Frontal cortex (tissue), 4 donors: Measurements from ENCODE around the gene CDC42BPG. TPM values are rescaled to one million over a fixed set of nuclear protein-coding genes. Genes with fewer than 3 reads are reported as not detected.
"Not testable (repeated sequence)": the region's sequence is repeated elsewhere in the genome, so short reads cannot be mapped to it uniquely, and the experiment has no call there.

Experiments used
- DNase-seq, 2 donors: peaks; one replicate each; pipeline ENCODE4 v3.0.0; 2012; ENCODE audit warnings: low spot score in 2 of 2
- FAIRE-seq: peaks from 2 replicates; lab custom pipeline; 2012; peaks lifted over from hg19 to GRCh38; lab: Jason Lieb, UNC
- total RNA-seq: library from RNA; depleted of rRNA; stranded (reverse); fragments of >200 nt; gene quantifications from one replicate; pipeline ENCODE4 v1.2.3, GENCODE V29; 2014
- donor health status: control.
- donor health status: control.
- donor health status: control.

CDC42BPG gene
- total RNA-seq, 1 donor from 2014 or later: under 0.01 TPM

DNA sequence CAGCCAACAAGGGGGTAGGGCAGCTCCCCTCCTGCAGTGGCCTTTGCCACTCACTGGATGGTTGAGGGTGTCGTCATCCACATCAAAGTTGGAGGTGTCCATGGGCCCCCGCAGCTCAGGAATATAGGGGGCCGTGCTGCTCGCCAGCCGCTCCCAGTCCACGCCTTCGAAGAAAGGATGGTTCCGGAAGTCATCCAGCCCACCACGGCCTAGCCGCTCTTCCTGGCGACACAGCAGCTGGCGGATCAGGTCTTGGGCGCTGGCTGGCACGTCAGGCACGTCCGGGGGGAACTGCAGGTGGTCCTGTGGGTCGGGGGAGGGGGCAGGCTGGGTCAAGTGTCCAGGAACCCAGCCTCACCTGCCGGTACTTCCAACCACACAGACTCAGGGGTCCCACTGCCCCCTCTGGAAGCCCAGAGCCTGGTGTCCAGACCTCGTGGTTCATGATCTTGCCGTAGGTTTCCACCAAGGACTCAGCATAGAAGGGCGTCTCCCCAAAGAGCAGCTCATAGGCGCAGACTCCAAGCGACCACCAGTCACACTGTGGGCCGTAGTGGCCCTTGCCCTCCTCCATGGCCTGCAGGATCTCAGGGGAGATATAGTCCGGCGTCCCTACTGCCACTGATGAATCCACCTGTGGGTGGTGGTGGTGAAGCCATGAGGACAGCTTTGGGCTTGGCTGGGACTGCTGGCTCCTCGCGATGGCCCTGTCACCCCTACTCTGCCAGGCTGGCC lies 5.7 kb downstream of the CDC42BPG start:
- DNase-seq: no peak
- FAIRE-seq: no peak

DNA sequence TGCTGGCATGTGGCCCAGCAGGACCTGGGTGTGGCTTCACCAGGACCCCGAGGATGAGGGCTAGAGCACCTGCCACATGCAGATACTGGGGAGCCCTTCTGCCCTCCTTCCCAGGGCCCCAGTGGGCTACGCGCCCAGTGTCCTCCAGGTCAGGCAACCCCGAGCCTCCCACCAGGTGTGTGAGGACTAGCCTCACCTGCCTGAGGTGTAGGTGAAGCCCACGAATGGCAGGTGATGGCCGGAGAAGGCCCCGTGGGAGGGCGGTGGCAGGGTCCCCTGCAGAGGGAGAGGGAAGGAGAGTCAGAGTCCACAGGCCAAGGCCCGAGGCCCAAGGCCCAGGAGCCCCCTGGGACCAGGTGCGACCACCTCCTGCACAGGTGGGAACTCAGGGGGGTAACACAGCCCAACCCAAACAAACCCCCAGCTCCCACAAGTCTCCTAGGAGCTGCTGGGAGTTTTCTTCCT lies 6.5 kb downstream of the CDC42BPG start:
- FAIRE-seq (no peak), DNase-seq (no peak)

DNA sequence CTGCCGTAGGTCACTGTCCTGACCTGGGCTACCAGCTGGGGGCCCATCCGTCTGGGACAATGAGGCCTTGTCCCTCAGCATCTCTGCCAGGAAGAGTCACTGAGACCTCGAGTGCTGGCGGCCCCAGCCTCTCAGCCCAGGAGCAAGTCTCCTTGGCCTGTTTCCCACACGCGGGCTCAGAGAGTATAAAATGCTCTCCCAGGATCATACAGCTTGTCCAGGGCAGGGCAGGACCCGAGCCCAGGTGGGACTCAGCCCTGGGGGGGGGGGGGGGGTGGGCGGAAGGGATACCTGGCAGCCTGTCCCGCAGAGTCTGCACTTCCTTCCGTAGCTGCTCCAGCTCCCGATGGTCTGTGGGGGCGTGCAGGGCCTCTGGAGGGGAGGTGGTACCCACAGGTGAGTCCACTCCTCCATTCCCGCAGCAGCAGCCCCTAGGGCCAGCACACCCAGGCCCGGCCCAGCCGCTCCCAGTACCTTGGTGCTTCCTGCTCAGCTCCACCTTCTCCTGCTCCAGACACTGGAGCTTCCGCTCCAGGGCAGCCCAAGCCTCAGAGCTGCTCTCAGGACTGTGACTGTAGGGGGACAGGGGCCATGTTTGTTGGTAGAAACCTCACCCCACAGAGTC lies 7.9 kb downstream of the CDC42BPG start:
- no peak for FAIRE-seq
- DNase-seq: no peak

DNA sequence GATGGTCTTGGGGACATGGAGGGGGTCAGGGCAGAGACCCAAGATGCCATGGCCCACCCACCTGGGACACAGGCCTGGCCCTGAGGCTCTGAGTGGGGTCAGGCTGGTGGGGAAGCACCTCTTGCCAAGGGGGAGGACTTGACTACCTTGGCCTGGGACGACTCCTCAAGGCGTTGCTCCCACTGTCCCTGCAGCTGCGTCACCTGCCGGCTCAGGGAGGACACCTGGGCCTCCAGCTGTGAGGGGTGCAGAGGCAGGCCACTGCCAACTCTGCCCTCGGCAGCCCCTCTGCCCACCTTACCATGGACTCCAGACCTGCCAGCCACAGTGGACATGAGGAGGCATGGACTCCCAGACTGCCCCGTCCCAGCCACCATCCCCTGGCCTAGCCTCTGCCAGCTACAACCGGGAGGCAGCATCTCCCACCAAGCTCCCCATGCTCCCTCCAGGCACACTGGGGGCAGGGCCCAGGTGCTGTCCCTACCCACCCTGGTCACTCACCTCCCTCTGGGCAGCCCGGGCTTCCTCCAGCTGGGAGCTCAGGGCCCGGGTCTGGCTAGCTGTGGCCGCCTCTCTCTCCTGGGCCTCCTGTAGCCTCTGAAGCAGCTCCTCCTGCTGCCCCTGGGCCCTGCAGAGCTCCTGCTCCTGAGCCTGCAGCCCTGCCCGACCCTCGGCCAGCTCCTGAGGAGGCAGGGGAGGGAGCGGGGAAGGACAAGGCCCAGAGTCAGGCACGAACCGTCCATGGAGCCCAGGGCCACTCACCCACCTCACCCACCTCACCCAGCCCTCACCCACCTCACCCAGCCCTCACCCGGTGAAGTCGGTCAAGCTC lies 8.6 kb downstream of the CDC42BPG start:
- DNase-seq (no peak), FAIRE-seq (no peak)

DNA sequence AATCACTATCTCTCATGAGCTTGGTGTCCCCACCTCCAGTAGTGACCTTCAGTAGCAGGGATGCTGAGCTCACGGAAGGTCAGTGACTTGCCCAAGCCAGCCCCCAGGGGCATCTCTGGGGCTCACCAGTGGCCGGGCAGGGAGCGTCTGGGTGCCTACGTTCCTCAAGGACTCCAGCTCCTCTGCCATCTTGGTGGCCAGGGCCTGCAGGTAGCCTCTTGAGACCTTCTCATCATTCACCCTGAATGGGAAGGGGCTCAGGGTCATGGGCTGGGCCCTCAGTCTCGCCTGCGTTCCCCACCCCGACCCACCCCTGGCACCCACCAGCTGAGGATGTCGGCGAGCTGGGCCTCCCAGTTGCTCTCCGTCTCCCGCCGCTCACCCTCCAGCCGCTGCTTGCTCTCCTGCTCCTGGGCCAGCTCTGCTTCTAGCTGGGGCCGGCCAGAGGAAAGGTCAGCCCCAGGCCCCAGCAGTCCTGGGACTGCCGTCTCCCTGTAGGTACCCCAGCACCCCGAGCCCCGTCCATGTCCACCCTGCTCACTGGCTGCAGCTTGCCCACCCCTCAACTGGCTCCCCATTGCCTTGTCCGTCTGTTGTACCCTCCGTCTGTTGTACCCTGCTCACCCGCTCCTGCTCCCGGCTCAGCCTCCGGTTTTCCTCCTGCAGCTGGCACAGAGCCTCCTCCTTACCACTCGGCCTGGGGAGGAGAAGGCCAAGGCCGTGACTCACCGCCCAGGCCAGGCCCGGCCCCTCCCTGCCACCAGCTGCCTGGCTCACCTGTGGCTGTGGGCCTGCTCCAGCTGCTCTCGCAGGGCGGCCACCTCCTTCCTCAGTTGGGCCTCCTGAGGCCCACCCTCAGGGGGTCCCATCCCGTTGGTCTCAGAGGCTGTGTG lies 9.5 kb downstream of the CDC42BPG start:
- DNase-seq (no peak), FAIRE-seq (no peak)

DNA sequence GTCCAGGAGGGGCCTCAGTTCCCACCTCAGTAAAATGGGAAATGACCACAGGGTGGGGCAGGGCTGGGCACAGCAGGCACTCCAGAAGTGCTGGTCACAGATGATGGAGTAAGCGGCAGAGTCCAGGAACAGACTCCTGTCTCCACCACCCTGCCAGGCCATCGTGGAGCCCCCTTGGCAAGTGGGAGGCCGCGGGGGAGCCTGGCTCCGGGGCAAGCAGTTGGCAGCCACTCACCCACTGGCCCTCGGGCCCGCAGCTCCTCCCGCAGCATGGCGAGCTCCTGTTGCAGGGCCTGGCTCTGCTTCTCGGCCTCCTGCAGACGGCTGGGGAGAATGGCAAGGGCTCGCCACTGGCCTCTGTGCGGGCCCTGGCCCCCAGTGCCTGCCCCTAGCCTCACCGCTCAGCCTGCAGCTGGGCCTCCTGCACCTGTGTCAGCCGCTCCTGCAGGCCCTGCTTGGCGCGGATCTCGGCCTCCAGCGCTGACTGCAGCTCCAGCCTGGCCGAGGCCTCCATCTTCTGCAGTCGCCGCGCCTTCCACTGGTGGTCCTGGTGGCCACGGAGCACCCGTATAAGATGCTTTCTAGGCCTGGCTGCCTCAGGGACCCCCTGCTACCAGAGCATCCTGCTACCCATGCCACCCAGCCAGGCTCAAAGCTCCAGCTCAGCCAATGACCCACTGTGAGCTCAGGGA lies 10.3 kb downstream of the CDC42BPG start:
- DNase-seq: no peak

DNA sequence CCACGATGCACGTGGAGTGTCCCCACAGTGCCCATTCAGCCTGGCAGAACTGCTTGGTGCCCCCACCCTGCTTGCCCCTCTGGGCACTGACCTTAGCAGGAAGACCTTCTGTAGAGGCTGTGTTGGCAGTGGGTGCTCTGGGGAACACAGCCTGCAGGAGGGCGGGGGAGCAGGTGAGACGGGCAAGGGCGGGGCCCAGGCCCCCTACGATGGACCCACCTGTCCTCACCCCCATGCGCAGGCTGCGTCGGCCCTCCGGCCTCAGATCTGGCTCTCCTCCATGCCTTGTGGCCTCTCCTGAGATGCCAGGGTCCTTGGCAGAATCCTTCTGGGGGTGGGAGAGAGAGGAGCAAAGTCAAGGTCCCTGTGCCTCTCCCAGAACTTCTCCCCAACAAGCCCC lies 10.9 kb downstream of the CDC42BPG start:
- DNase-seq (no peak), FAIRE-seq (no peak)

More for the DNA sequence above, 10.3 kb downstream of the CDC42BPG start:
- no peak for FAIRE-seq

DNA sequence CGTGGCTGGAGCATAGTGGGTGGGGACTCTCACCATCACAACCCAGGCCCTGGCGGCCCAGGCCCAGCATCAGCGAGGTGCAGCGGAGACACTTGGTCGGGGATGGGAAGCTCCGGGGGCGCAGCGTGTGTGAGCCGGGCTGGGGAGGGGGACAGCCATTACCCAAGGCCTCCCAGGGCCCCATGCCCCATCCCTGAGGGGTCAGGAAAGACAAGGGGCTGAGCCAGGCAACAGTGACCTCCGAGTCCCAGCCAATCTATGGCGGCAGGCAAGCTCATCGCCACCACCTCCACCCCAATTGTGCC lies 11.3 kb downstream of the CDC42BPG start:
- no peak for DNase-seq
- FAIRE-seq: no peak

DNA sequence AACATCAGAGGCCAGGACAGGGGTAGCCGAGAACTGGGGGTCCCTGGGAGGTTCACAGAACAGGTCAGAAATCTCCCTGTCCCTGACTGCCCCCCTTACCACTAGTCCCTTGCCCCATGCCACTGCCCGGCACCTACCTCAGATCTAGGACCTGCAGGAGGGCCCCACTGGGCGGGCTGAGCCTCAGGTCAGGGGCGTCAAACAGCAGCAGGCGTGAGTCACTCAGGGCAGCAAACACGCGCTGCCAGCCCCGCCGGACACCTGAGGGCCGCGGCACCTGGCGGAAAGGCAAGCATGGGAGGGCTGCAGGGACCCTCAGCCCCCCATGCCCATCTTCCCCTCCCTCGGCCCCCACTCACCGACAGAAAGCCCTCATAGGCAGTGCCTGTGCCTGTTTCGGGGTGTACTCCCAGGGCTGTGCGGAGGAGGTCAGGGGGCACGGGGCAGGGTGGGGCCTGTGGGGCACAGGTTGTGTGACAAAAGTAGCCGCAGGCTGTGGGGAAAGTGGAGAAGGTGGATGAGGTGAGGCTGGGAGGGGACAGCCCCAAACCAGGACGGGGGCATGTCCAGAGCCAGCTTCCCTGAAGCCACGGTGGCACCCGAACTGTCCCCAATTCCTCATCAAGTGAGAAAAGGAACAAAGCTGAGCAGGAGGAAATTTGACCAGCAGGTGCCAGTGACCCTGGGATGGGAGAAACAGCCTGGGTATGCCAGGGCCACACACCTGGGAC lies 11.8 kb downstream of the CDC42BPG start:
- FAIRE-seq: no peak
- DNase-seq: no peak

DNA sequence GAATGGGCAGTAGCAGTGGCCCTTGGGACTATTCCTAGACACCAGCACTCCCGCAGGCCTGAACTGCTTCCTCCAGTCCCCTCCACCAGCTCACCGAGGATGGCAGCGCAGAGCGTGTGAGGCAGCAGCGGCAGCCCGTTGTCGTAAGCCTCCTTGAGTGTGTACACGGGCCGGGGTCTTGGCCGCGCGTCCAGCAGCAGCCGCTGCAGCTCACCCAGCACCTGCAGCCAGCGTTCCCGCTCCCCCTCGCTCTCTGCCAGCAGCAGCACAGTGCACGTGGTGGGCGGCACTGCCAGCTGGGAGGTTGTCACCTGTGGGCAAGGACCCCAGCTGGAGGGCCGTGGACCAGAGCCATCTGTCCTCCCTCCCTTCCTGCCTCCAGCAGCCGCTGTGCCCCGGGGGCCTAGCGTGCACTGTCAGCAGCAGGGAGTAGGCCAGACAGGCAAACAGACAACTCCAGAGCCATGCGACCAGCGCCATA lies 13.0 kb downstream of the CDC42BPG start:
- no peak for FAIRE-seq
- DNase-seq: no peak

DNA sequence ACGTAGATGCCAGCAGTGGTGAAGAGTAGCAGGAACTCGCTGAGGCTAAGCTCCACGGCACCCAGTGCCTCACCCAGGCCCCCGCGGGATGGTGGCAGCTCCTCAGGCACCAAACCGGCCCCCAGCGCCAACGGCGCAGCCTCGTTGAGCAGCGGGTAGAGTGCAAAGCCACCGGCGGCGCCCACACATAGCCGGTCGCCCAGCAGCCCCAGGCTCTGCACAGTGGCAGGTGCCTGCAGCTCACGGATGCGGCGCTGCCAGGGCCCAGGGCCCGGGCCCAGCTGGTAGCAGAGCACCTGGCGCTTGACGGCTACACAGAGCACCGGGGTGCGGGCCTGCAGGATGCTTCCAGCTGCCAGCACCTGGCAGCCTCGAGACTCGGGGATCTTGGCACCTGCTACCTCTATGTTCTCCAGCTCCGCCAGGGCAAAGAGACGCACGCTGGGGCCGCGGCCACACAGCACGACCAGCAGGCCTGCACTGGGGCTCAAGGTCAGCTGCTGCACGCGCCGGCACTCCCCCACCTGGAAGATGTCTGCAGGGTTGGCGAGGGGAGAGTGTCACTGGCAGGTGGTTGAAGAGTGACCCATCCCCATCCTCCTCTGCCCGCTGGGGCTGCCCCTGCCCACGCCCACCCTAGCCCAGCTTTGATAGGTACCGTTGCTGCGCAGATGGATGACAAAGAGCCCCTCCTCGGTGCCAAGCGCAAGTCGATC lies 14.8 kb downstream of the CDC42BPG start:
- FAIRE-seq: no peak
- DNase-seq: no peak

DNA sequence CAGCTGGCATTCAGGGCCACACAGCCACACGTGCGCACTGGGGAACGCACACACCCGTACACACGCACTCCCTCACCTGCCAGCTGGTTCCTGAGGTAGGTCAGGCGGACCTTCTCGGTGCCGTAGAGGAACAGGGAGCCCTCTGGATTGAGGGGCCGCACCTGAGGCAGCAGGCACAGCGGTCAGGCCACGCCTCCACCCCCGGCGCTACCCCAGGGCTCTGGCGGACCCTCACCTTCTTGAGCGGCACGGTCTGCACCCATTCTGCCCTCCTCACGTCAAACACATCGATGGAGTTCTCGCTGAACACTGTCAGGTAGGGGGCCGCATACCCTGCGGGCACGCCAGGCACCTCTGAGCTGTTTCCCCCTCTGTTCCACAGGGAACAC lies 17.0 kb downstream of the CDC42BPG start:
- FAIRE-seq (no peak), DNase-seq (no peak)

DNA sequence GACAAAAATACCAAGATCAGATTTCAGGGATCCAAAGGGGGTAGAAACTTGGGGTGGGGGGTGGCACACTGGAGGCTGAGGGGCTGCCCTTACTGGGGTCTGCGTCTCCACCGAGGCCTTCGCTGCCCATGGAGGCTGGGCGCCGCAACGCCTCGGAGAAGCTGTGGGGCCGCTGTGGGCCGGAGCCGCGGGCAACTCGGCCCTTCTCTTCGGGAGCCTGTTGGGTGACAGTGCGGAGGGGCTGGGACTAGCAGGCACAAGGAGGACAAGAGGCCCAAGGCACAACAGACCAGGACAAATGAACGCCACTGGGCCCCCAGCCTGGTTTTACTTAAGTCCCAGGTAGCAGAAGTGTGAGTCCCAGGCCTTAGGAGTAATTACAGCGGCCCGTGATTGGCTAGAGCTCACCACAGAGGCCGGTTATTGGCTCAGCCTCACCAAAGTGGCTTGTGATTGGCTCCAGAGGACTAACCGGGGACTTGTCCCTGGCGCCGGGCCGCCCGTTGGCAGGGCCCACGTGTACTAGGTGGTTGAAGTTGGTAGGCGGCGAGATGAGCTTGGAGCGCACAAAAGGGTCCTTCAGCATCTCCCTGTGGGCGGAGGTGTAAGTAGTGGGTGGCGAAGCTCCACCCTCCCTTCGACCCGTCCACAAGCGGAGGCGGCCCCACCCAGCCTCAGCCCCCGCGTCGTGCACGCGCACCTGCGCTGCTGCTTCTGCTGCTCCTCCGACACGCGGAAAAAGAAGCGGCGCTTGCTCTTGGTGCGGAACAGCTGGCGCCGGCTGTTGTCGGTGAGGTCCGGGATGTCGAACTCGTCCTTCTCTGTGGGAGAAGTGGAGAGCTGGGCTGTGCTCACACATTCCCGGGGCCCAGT lies 17.6 kb downstream of the CDC42BPG start:
- FAIRE-seq: no peak

DNA sequence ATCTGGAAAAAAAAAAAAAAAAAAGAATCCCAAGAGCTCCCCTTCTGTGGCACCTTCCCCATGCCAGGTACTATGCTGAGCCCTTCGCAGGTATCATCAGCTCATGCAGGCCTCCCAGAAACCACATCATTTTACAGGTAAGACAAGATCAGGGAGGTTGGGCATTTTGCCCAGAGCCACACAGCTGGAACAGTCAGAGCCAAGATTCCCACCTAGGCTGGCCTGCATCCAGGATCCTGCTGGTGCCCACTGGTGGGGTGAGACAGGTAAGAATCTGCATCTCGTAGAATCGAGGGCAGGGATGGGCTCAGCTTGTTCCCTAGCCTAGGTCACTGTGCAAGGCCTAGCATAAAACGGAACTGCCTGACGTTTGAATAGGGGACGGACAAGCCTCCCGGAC lies 18.4 kb downstream of the CDC42BPG start:
- DNase-seq (no peak), FAIRE-seq (no peak)

More for the DNA sequence above, 17.6 kb downstream of the CDC42BPG start:
- DNase-seq: no peak

DNA sequence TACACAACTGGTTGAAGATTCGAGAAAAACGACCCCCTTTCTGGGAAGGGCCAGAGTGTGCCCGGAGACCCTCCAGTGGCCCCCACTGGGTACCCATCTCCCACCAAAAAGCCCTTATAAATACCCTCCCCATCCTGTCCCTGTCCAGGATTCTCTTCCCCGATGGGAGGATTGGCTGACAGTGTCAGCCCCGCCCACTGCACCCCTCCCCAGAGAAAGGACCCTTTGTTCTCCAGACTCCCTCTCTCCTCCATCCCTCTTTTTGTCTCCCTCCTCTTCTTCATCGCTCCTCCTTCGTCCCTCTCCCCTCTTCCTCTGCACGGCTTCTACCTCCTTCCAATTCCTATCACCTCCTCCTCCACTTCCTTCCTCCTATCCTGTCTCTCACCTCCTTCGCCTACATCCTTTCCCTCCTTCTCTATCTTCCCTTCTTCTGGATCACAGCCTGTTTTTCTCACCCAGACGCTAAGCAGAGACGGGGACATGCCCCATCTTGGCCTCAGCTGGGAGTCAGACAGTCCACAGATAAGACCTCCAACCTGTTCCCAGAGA lies 20.8 kb downstream of the CDC42BPG start:
- DNase-seq: no peak
- no peak for FAIRE-seq

DNA sequence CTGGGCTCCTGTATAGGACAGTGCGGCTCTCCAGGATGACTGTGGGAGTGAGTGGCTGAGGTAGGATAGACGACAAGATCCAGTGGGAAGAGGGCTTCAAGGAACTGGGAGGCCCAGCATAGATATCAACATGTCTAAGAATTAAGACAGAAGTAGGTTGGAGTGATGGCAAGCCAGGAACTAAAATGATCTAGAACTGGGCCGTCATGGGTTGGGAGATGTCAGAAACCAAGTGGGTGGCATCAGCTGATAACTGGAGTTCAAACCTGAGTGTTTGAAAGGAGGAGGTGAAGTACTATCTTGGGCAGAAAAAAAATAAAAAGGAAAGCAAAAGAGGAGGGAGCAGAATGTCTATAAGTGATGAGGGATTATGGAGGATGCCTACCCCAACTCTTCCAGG lies 27.0 kb downstream of the CDC42BPG start:
- DNase-seq (no peak), FAIRE-seq (no peak)

DNA sequence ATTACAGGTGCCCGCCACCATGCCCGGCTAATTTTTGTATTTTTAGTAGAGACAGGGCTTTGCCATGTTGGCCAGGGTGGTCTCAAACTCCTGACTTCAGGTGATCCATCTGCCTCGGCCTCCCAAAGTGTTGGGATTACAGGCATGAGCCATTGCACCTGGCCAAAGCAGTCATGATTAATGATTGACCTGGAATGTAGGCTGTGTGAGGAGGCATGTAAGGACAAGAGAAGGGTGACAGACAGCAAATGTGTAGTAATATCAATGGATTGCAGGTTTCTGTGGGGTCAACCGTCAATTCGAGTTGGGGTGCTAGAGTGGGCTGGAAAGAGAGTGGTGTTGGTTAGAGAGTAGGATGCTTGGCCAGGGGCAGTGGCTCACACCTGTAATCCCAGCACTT lies 29.0 kb downstream of the CDC42BPG start:
- not testable (repeated sequence) for FAIRE-seq, DNase-seq
